Measurements from ENCODE around the gene SLC4A1.

The SLC4A1 gene

DNA sequence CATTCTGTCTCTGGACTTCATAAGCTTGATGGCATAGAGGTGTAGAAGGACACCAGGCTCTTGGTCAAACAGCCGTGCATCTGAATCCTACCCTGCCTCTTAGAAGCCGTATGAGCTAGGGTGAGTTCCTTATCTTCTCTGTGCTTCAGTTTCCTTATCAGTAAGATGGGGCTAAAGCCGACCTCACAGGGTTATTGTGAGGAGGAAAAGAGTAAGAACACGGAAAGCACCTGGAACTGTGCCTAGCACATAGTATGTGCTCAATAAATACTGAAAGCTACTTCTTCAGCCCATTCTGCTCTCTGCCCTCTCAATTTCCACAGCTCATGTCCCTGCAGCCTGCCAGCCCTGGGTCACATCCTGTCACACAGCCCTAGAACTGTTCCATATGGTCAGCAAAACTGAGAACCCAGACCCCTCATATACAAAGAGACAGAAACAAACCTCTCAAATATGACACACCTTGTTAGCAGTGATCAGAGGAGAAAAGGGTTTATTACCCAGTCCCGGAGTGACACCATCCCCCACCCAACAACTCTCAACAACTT lies 31.4 kb downstream of the SLC4A1 start:
- Mint-ChIP-seq H3K9me3 (no peaks in the 10 kb centered on the region), H3K4me1 (peaks cover 7% of the 10 kb centered on the region), H3K4me3 (no peak overlapping the region), H3K27ac (no peak overlapping the region), H3K36me3 (ENCODE audit: low read depth) (no peaks in the 10 kb centered on the region), H3K27me3 (ENCODE audit: low read depth) (no peaks in the 10 kb centered on the region)
- TF ChIP-seq CTCF (IDR thresholded peaks at IDR 0.05; ENCODE audit: unreplicated experiment in 3 of 3) = no peak

GRCh38 chr17:44235583-44235936 lies 32.4 kb downstream of the SLC4A1 start:
- TF ChIP-seq CTCF (IDR thresholded peaks at IDR 0.05; ENCODE audit: unreplicated experiment in 3 of 3) = no peak
- H3K4me1 Mint-ChIP-seq = peaks cover 7% of the 10 kb centered on the region
- H3K27ac Mint-ChIP-seq = peak overlapping the region in 1 of 3 experiments; percentile 11
- no peaks in the 10 kb centered on the region for H3K27me3 Mint-ChIP-seq (ENCODE audit: low read depth)
- H3K36me3 Mint-ChIP-seq (ENCODE audit: low read depth) = no peaks in the 10 kb centered on the region
- H3K4me3 Mint-ChIP-seq = no peak overlapping the region
- H3K9me3 Mint-ChIP-seq = no peaks in the 10 kb centered on the region

DNA sequence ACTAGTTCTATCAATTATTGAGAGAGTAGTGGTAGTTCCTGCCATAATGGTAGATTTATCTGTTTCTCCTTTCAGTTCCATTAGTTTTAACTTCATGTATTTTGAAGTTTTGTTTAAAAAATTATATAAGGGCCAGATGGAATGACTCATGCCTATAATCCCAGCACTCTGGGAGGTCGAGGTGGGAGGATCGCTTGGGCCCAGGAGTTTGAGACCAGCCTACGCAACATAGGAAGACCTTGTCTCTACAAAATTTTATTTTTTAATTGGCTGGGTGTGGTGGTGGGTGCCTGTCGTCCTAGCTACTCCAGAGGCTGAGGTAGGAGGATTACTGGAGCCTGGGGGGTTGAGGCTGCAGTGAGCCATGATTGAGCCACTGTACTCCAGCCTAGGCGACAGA lies 34.4 kb downstream of the SLC4A1 start:
- H3K27me3 Mint-ChIP-seq (ENCODE audit: low read depth) = no peaks in the 10 kb centered on the region
- H3K9me3 Mint-ChIP-seq = no peaks in the 10 kb centered on the region
- no peaks in the 10 kb centered on the region for H3K36me3 Mint-ChIP-seq (ENCODE audit: low read depth)
- peaks cover 7% of the 10 kb centered on the region for H3K4me1 Mint-ChIP-seq
- no peak overlapping the region for H3K4me3 Mint-ChIP-seq
- no peak overlapping the region for H3K27ac Mint-ChIP-seq
- TF ChIP-seq CTCF (IDR thresholded peaks at IDR 0.05; ENCODE audit: unreplicated experiment in 3 of 3) = no peak

DNA sequence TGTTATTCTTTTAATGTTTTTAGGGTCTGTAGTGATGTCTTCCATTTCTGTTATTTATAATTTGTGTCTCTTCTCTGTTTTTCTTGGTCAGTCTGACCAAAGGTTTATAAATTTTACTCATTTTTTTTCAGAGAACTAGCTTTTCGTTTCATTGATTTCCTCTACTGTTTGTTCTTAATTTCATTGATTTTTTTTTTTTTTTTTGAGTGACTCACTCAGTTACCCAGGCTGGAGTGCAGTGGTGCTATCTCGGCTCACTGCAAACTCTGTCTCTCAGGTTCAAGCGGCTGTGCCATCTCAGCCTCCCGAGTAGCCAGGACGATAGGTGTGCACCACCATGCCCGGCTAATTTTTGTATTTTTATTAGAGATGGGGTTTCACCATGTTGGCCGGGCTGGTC lies 35.9 kb downstream of the SLC4A1 start:
- TF ChIP-seq CTCF (IDR thresholded peaks at IDR 0.05; ENCODE audit: unreplicated experiment in 3 of 3) = no peak
- H3K4me3 Mint-ChIP-seq = no peak overlapping the region
- H3K9me3 Mint-ChIP-seq = no peaks in the 10 kb centered on the region
- H3K27me3 Mint-ChIP-seq (ENCODE audit: low read depth) = no peaks in the 10 kb centered on the region
- no peak overlapping the region for H3K27ac Mint-ChIP-seq
- peaks cover 7% of the 10 kb centered on the region for H3K4me1 Mint-ChIP-seq
- H3K36me3 Mint-ChIP-seq (ENCODE audit: low read depth) = no peaks in the 10 kb centered on the region

GRCh38 chr17:44230140-44230539 lies 37.8 kb downstream of the SLC4A1 start:
- Mint-ChIP-seq H3K4me1 (peaks cover 4% of the 10 kb centered on the region), H3K27ac (peak overlapping the region in 2 of 3 experiments; percentile 40 to 45), H3K9me3 (no peaks in the 10 kb centered on the region), H3K36me3 (ENCODE audit: low read depth) (no peaks in the 10 kb centered on the region), H3K27me3 (ENCODE audit: low read depth) (no peaks in the 10 kb centered on the region), H3K4me3 (no peak overlapping the region)
- no peak for TF ChIP-seq CTCF (IDR thresholded peaks at IDR 0.05; ENCODE audit: unreplicated experiment in 3 of 3)

DNA sequence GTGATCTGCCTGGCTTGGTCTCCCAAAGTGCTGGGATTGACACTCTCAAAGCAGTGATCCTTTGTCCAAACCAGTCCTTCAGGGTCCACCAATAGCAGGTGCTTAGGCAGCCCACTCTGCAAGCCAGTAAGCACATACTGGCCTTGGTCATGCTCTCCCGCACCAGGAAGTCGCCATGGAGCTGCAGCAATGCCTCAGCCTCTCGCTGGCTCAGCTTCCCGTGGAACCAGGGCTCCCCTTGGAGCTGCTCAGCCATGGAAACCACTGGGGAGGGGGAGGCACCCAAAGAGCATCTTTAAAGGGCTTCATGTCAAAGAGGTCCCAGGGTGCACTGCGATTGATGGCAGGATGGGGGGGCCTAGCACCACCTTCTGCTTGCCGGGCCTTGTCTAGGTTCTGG lies 38.8 kb downstream of the SLC4A1 start:
- H3K4me3 Mint-ChIP-seq = no peak overlapping the region
- H3K27me3 Mint-ChIP-seq (ENCODE audit: low read depth) = no peaks in the 10 kb centered on the region
- no peak overlapping the region for H3K27ac Mint-ChIP-seq
- H3K4me1 Mint-ChIP-seq = no peaks in the 10 kb centered on the region
- H3K36me3 Mint-ChIP-seq (ENCODE audit: low read depth) = no peaks in the 10 kb centered on the region
- TF ChIP-seq CTCF (IDR thresholded peaks at IDR 0.05; ENCODE audit: unreplicated experiment in 3 of 3) = no peak
- H3K9me3 Mint-ChIP-seq = no peaks in the 10 kb centered on the region

Measured in nephron (organoid).